Panc1 (cell line): ENCODE measurements around the gene CYP2F1. TPM values are rescaled to one million over a fixed set of nuclear protein-coding genes. Genes with fewer than 3 reads are reported as not detected.
"Not testable (repeated sequence)": the region's sequence is repeated elsewhere in the genome, so short reads cannot be mapped to it uniquely, and the experiment has no call there.

Experiments used
- ATAC-seq: fragments of 200-7000 bp; cut with Tn5 transposase; 2 replicates; pipeline ENCODE4 v1.9.1; 2020; ENCODE audit warnings: mild to moderate bottlenecking, moderate library complexity
- BruUV-seq: library from RNA; stranded (reverse); fragments of 400-500 nt; replicated peaks from 2 replicates; lab custom pipeline; 2021; lab: Mats Ljungman, UMichigan
- CTCF ChIA-PET: fragments of 300-600 bp; sonication (Branson Sonifier 250); formaldehyde crosslinking; loops from one replicate; lab custom pipeline; 2022; ENCODE audit warnings: antibody characterized with exemption; lab: Charles Lee
- POLR2A ChIA-PET: fragments of 300-600 bp; sonication (Branson Sonifier 250); formaldehyde crosslinking; loops from one replicate; lab custom pipeline; 2022; ENCODE audit warnings: antibody characterized with exemption; lab: Charles Lee
- DNase-seq: peaks from one replicate; pipeline ENCODE4 v3.0.0-alpha.2; 2010; ENCODE audit warnings: low read depth, low spot score
- H3K27ac ChIP-seq: 2 replicates; pipeline ENCODE4 v1.5.1; 2011; ENCODE audit warnings: mild to moderate bottlenecking, low read length, inconsistent platforms
- H3K27me3 ChIP-seq: fragments of 200-500 bp; sonication (Bioruptor generic); 2 replicates; pipeline ENCODE4 v1.6.0; 2014; ENCODE audit warnings: low read length, inconsistent platforms; ENCODE audit not compliant: control insufficient read depth, insufficient read depth
- H3K36me3 ChIP-seq: fragments of 200-500 bp; sonication (Bioruptor generic); 2 replicates; pipeline ENCODE4 v1.5.1; 2014; ENCODE audit warnings: inconsistent platforms, mild to moderate bottlenecking, low read length, moderate library complexity; ENCODE audit not compliant: control insufficient read depth, insufficient read depth
- H3K4me1 ChIP-seq: 2 replicates; pipeline ENCODE4 v1.5.1; 2011; ENCODE audit warnings: inconsistent platforms, mild to moderate bottlenecking, low read length, moderate library complexity; ENCODE audit not compliant: control insufficient read depth, insufficient read depth
- H3K4me3 ChIP-seq, 2 experiments: 2 replicates each; pipeline ENCODE4 v1.5.1; 2011 to 2012; ENCODE audit warnings: low read depth in 2 of 2, low read length in 2 of 2, mild to moderate bottlenecking in 2 of 2, inconsistent platforms in 1 of 2, moderate library complexity in 1 of 2
- H3K9me3 ChIP-seq: fragments of 200-500 bp; sonication (Bioruptor generic); 2 replicates; pipeline ENCODE4 v1.5.1; 2014; ENCODE audit warnings: low read depth, mild to moderate bottlenecking, inconsistent platforms, low read length, moderate library complexity; ENCODE audit not compliant: control insufficient read depth, insufficient read depth
- POLR2AphosphoS5 ChIP-seq: IDR thresholded peaks from 2 replicates; pipeline ENCODE4 v1.6.1; 2012; ENCODE audit warnings: mild to moderate bottlenecking, low read depth, low read length, moderate library complexity
- SIN3A ChIP-seq: IDR thresholded peaks from 2 replicates; pipeline ENCODE4 v1.6.1; 2012; ENCODE audit warnings: low read depth, mild to moderate bottlenecking, low read length, moderate library complexity, borderline replicate concordance; ENCODE audit not compliant: insufficient read depth
- TCF7L2 ChIP-seq: IDR thresholded peaks from 2 replicates; pipeline ENCODE4 v1.6.1; 2011; ENCODE audit warnings: mild to moderate bottlenecking, low read depth, low read length, inconsistent platforms
- in situ Hi-C: cut with HindIII; loops from 2 replicates; pipeline ENCODE4 v1.10.0; 2016; ENCODE audit warnings: low sequenced_read_pairs, low pct_unique_long_range_greater_than_20kb
- intact Hi-C: fragments of 100-400 bp; cut with micrococcal nuclease; formaldehyde crosslinking; loops from one replicate; pipeline ENCODE4 v1.10.0; 2022; ENCODE audit not compliant: unreplicated experiment
- total RNA-seq: library from RNA; stranded (reverse); gene quantifications from one replicate; pipeline ENCODE4 v1.2.1, GENCODE V29; 2021; ENCODE audit not compliant: unreplicated experiment
- TF ChIP-seq, protein P1 (sequence below), 2 experiments: IDR thresholded peaks; 2 replicates each; pipeline ENCODE4 v1.6.1; 2011 to 2012; ENCODE audit warnings: low read depth in 2 of 2, control low read depth in 1 of 2, low read length in 1 of 2, mild to moderate bottlenecking in 1 of 2, moderate library complexity in 1 of 2; ENCODE audit not compliant: insufficient read depth in 1 of 2
- TF ChIP-seq, protein P2 (sequence below): fragments of 450-650 bp; IDR thresholded peaks from 2 replicates; pipeline ENCODE4 v1.5.1; 2017; ENCODE audit warnings: mild to moderate bottlenecking

The CYP2F1 gene
- total RNA-seq, 1 experiment from 2014 or later, result not detected

DNA sequence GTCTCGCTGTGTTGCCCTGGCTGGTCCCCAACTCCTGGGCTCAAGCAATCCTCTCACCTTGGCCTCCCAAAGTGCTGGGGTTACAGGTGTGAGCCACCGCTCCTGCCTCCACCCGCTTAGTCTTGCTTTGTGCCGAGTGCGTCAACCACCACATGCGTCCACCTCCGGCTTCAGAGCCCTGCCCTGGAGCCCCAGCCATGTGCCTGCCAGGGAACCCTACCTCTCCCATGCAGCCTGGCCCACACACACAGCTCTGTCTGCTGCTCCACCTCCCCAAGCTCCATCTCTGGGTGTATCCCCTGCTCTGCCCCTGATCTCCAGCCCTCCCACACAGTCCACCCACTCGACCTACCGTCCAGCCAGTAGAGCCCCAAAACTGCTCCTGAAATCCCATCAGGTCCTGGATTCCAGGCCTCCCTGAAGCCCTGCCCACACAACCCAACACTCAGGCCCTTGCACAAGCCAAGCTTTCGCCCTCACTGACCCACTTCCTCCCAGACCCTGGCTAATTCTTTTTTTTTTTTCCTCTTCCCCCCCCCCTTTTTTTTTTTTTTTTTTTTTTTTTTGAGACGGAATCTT is 9.6 kb downstream of the CYP2F1 start:
- DNase-seq (no peak), ATAC-seq (no peak)
- H3K27ac ChIP-seq, result no peak overlapping the region
- no peaks in the 10 kb centered on the region for H3K9me3 ChIP-seq
- TF ChIP-seq, protein P1, sequence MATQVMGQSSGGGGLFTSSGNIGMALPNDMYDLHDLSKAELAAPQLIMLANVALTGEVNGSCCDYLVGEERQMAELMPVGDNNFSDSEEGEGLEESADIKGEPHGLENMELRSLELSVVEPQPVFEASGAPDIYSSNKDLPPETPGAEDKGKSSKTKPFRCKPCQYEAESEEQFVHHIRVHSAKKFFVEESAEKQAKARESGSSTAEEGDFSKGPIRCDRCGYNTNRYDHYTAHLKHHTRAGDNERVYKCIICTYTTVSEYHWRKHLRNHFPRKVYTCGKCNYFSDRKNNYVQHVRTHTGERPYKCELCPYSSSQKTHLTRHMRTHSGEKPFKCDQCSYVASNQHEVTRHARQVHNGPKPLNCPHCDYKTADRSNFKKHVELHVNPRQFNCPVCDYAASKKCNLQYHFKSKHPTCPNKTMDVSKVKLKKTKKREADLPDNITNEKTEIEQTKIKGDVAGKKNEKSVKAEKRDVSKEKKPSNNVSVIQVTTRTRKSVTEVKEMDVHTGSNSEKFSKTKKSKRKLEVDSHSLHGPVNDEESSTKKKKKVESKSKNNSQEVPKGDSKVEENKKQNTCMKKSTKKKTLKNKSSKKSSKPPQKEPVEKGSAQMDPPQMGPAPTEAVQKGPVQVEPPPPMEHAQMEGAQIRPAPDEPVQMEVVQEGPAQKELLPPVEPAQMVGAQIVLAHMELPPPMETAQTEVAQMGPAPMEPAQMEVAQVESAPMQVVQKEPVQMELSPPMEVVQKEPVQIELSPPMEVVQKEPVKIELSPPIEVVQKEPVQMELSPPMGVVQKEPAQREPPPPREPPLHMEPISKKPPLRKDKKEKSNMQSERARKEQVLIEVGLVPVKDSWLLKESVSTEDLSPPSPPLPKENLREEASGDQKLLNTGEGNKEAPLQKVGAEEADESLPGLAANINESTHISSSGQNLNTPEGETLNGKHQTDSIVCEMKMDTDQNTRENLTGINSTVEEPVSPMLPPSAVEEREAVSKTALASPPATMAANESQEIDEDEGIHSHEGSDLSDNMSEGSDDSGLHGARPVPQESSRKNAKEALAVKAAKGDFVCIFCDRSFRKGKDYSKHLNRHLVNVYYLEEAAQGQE (IDR thresholded peaks at IDR 0.05; ENCODE audit: insufficient read depth in 1 of 2, low read depth in 2 of 2, low read length in 1 of 2), result no peak
- no peak for TF ChIP-seq POLR2AphosphoS5
- TF ChIP-seq SIN3A, result no peak
- TF ChIP-seq TCF7L2, result no peak
- TF ChIP-seq, protein P2, sequence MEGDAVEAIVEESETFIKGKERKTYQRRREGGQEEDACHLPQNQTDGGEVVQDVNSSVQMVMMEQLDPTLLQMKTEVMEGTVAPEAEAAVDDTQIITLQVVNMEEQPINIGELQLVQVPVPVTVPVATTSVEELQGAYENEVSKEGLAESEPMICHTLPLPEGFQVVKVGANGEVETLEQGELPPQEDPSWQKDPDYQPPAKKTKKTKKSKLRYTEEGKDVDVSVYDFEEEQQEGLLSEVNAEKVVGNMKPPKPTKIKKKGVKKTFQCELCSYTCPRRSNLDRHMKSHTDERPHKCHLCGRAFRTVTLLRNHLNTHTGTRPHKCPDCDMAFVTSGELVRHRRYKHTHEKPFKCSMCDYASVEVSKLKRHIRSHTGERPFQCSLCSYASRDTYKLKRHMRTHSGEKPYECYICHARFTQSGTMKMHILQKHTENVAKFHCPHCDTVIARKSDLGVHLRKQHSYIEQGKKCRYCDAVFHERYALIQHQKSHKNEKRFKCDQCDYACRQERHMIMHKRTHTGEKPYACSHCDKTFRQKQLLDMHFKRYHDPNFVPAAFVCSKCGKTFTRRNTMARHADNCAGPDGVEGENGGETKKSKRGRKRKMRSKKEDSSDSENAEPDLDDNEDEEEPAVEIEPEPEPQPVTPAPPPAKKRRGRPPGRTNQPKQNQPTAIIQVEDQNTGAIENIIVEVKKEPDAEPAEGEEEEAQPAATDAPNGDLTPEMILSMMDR, result no peak
- no peaks in the 10 kb centered on the region for H3K4me1 ChIP-seq
- H3K4me3 ChIP-seq, result no peak overlapping the region
- no peaks in the 10 kb centered on the region for H3K27me3 ChIP-seq
- intact Hi-C loops, result no loop called here
- BruUV-seq, result no TSS peak
- no peaks in the 10 kb centered on the region for H3K36me3 ChIP-seq
- POLR2A ChIA-PET, result no interaction called here
- CTCF ChIA-PET, result no interaction called here
- in situ Hi-C loops, result no loop called here

DNA sequence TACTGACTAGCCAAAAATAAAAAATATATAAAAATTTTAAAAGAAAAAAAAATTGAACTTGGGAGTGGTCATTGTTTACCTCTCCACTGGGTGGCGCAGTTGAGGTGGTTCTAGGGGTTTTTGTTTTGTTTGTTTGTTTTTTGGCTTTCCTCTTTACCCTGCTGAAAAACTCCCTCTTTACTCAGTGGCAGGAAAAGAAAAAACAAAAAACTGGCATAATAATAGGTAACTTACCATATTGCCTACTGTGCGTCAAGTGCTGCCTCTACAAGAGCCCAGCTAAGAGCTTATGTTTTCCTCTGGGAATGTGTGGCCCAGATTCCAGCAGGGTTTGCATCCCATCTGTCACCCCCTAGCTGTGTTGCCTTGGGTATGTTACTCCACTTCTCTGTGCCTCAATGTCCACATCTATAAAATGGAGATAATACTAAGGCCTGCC is 12.6 kb downstream of the CYP2F1 start:
- H3K27me3 ChIP-seq, POLR2A ChIA-PET, BruUV-seq, ATAC-seq, H3K4me3 ChIP-seq, intact Hi-C loops, DNase-seq, H3K9me3 ChIP-seq, H3K36me3 ChIP-seq, in situ Hi-C loops, H3K27ac ChIP-seq, H3K4me1 ChIP-seq: not testable (repeated sequence)
- TF ChIP-seq, protein P2, result peak; percentile 74
- CTCF ChIA-PET, result interaction anchor here (0.6 to 0.7 kb wide), 2 partner anchors 9 to 81 kb away, joined by 4 to 5 read pairs; no protein-coding TSS in a partner anchor

DNA sequence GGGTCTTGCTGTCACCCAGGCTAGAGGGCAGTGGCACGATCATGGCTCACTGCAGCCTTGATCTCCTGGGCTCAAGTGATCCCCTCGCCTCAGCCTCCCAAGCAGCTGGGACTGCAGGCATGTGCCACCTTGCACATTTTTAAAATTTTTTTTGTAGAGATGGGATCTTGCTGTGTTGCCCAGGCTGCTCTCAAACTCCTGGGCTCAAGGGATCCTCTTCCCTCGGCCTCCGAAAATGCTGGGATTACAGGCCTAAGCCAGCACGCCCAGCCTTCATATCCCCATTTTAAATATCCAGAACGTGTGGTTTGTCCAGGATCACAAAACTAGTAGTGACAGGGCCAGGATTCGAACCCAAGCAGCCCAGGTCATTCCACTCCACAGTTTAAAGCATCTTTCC is 13.1 kb downstream of the CYP2F1 start:
- intact Hi-C loops, DNase-seq, POLR2A ChIA-PET, CTCF ChIA-PET, H3K27ac ChIP-seq, H3K4me1 ChIP-seq, BruUV-seq, in situ Hi-C loops, ATAC-seq, H3K36me3 ChIP-seq, H3K9me3 ChIP-seq, H3K27me3 ChIP-seq: not testable (repeated sequence)
- peak overlapping the region in 1 of 2 experiments; percentile 15; a peak in 1 of 4 replicates for H3K4me3 ChIP-seq
